Inflammatory macrophage treated with lipopolysaccharide for 4 hours (primary cell): ENCODE data around the gene THAP9.
A peak's percentile ranks its signal among the peaks of the same experiment; 100 is the strongest.
"Not testable (repeated sequence)": the region's sequence is repeated elsewhere in the genome, so short reads cannot be mapped to it uniquely, and the experiment has no call there.

Experiments used
- DNase-seq: peaks from one replicate; pipeline ENCODE4 v3.0.0-alpha.2; 2020

The THAP9 gene

GRCh38 chr4:82900411-82901182 lies at the start of gene THAP9:
THAP9 (plus strand) TSS chr4:82900735; CDS start chr4:82900803, 68 bp downstream.
- DNase-seq = peak; percentile 100

- no peak for DNase-seq
Observed at GRCh38 chr4:82851318-82851717, 49.2 kb upstream of the THAP9 start.

GRCh38 chr4:82851885-82852750 lies 48.4 kb upstream of the THAP9 start:
- DNase-seq = peak; percentile 20

GRCh38 chr4:82852751-82853285 lies 47.7 kb upstream of the THAP9 start:
- no peak for DNase-seq

- DNase-seq = not testable (repeated sequence)
Observed at GRCh38 chr4:82860487-82860886, 40.0 kb upstream of the THAP9 start.

GRCh38 chr4:82861529-82861928 lies 39.0 kb upstream of the THAP9 start:
- no peak for DNase-seq

GRCh38 chr4:82864336-82864979 lies 36.1 kb upstream of the THAP9 start:
- no peak for DNase-seq

- peak; percentile 94 for DNase-seq
Observed at GRCh38 chr4:82865592-82865991, 34.9 kb upstream of the THAP9 start.

GRCh38 chr4:82866033-82866432 lies 34.5 kb upstream of the THAP9 start:
- not testable (repeated sequence) for DNase-seq

GRCh38 chr4:82866706-82867385 lies 33.7 kb upstream of the THAP9 start:
- DNase-seq = no peak

- DNase-seq = no peak
Observed at GRCh38 chr4:82868572-82868971, 32.0 kb upstream of the THAP9 start.

GRCh38 chr4:82885410-82885809 lies 15.1 kb upstream of the THAP9 start:
- DNase-seq = no peak

- DNase-seq = no peak
Observed at GRCh38 chr4:82886147-82886942, 14.2 kb upstream of the THAP9 start.

GRCh38 chr4:82889287-82889686 lies 11.2 kb upstream of the THAP9 start:
- no peak for DNase-seq

GRCh38 chr4:82890528-82890900 lies 10.0 kb upstream of the THAP9 start:
- DNase-seq = no peak

GRCh38 chr4:82890901-82891706 lies 9.4 kb upstream of the THAP9 start, which contains the start of gene SEC31A:
SEC31A (minus strand) TSS chr4:82891153; CDS start chr4:82881936, 9,217 bp downstream.
- peak; percentile 98 for DNase-seq

- DNase-seq = no peak
Observed at GRCh38 chr4:82891707-82892466, 8.6 kb upstream of the THAP9 start.

- no peak for DNase-seq
Observed at GRCh38 chr4:82892467-82892802, 8.1 kb upstream of the THAP9 start.

- DNase-seq = no peak
Observed at GRCh38 chr4:82893942-82894341, 6.6 kb upstream of the THAP9 start.

- no peak for DNase-seq
Observed at GRCh38 chr4:82896755-82897154, 3.8 kb upstream of the THAP9 start.
